H1 (cell line): ENCODE data around the gene SLC30A2. TPM values are rescaled to one million over a fixed set of nuclear protein-coding genes. Genes with fewer than 3 reads are reported as not detected.

Experiments used
- CTCF ChIA-PET: fragments of 300-600 bp; sonication (Branson Sonifier 250); formaldehyde crosslinking; loops from one replicate; lab custom pipeline; 2021; ENCODE audit not compliant: partially characterized antibody; lab: Charles Lee
- POLR2A ChIA-PET: fragments of 300-600 bp; sonication (Branson Sonifier 250); formaldehyde crosslinking; loops from one replicate; lab custom pipeline; 2021; ENCODE audit warnings: inconsistent platforms; ENCODE audit not compliant: partially characterized antibody; lab: Charles Lee
- DNase-seq, 2 experiments: peaks; one replicate each; pipeline versions ENCODE4 v3.0.0 to v3.0.0-alpha.2; 2010 to 2022; ENCODE audit warnings: low spot score in 2 of 2, low read depth in 1 of 2, mixed read lengths in 1 of 2
- FAIRE-seq: peaks from 2 replicates; lab custom pipeline; 2011; peaks lifted over from hg19 to GRCh38; lab: Jason Lieb, UNC
- H2AFZ ChIP-seq: 2 replicates; pipeline ENCODE4 v1.8.1; 2012; ENCODE audit warnings: low read length, inconsistent platforms
- H2AK5ac ChIP-seq: 2 replicates; pipeline ENCODE4 v1.6.1; 2013; ENCODE audit warnings: low read depth, low read length
- H2BK120ac ChIP-seq: replicated peaks from 2 replicates; pipeline ENCODE3; 2013; ENCODE audit warnings: low read depth, low read length, inconsistent platforms
- H2BK12ac ChIP-seq: 2 replicates; pipeline ENCODE4 v1.6.1; 2013; ENCODE audit warnings: low read depth, low read length
- H2BK15ac ChIP-seq: 2 replicates; pipeline ENCODE4 v1.6.1; 2013; ENCODE audit warnings: low read length
- H2BK20ac ChIP-seq: 2 replicates; pipeline ENCODE4 v1.6.1; 2013; ENCODE audit warnings: low read length
- H2BK5ac ChIP-seq: 2 replicates; pipeline ENCODE4 v1.6.1; 2013; ENCODE audit warnings: low read depth, low read length
- H3K14ac ChIP-seq: 2 replicates; pipeline ENCODE4 v1.6.1; 2013; ENCODE audit warnings: inconsistent platforms; ENCODE audit not compliant: insufficient read length
- H3K18ac ChIP-seq: 2 replicates; pipeline ENCODE4 v1.6.1; 2013; ENCODE audit warnings: low read length; ENCODE audit errors: extremely low read depth
- H3K23ac ChIP-seq: 2 replicates; pipeline ENCODE4 v1.6.1; 2013; ENCODE audit warnings: inconsistent platforms; ENCODE audit not compliant: insufficient read length
- H3K23me2 ChIP-seq: 2 replicates; pipeline ENCODE4 v1.6.1; 2013; ENCODE audit warnings: low read depth, low read length
- H3K27ac ChIP-seq: 2 replicates; pipeline ENCODE4 v1.6.1; 2011; ENCODE audit warnings: low read depth, low read length, inconsistent platforms
- H3K27me3 ChIP-seq, 4 experiments: replicated peaks in 1 of 4; 1 replicate in 1 of 4; 2 replicates in 3 of 4; pipeline versions ENCODE4 v1.6.1 to v1.8.1; 2011 to 2013; ENCODE audit warnings: low read length in 3 of 4, mild to moderate bottlenecking in 3 of 4, inconsistent platforms in 2 of 4, mixed read lengths in 2 of 4, moderate library complexity in 1 of 4; ENCODE audit not compliant: control insufficient read depth in 3 of 4, insufficient read depth in 3 of 4; ENCODE audit errors: extremely low read depth in 1 of 4
- H3K36me3 ChIP-seq, 4 experiments: 2 replicates each; pipeline versions ENCODE4 v1.6.1 to v1.8.1; 2011 to 2013; ENCODE audit warnings: mild to moderate bottlenecking in 4 of 4, low read length in 3 of 4, moderate library complexity in 2 of 4, control low read depth in 1 of 4, inconsistent platforms in 1 of 4; ENCODE audit not compliant: insufficient read depth in 4 of 4, control insufficient read depth in 2 of 4
- H3K4ac ChIP-seq: replicated peaks from 2 replicates; pipeline ENCODE3; 2013; ENCODE audit warnings: low read length, low read depth, mixed read lengths, inconsistent platforms; ENCODE audit not compliant: insufficient read length
- H3K4me1 ChIP-seq, 4 experiments: replicated peaks in 1 of 4; 1 replicate in 1 of 4; 2 replicates in 3 of 4; pipeline versions ENCODE4 v1.6.1 to v1.8.1; 2011 to 2013; ENCODE audit warnings: low read length in 3 of 4, inconsistent platforms in 2 of 4, mixed read lengths in 1 of 4; ENCODE audit not compliant: insufficient read depth in 4 of 4, control insufficient read depth in 3 of 4
- H3K4me2 ChIP-seq, 2 experiments: 2 replicates each; pipeline versions ENCODE4 v1.6.1 to v1.8.1; 2011 to 2013; ENCODE audit warnings: low read depth in 2 of 2, low read length in 2 of 2, control low read depth in 1 of 2, inconsistent platforms in 1 of 2, mild to moderate bottlenecking in 1 of 2; ENCODE audit not compliant: insufficient read depth in 1 of 2
- H3K4me3 ChIP-seq, 4 experiments: fragments of 200-600, 300-600 bp in 1 of 4; sonication (generic), shearing (Covaris generic), sonication (Bioruptor Twin) in 1 of 4; 2 replicates each; pipeline versions ENCODE4 v1.5.1 to v1.8.1; 2011 to 2016; ENCODE audit warnings: low read length in 4 of 4, low read depth in 3 of 4, control low read depth in 2 of 4, inconsistent platforms in 2 of 4, mild to moderate bottlenecking in 2 of 4, mixed read lengths in 1 of 4, moderate library complexity in 1 of 4; ENCODE audit not compliant: insufficient read depth in 2 of 4; ENCODE audit errors: extremely low read depth in 1 of 4
- H3K56ac ChIP-seq: replicated peaks from 2 replicates; pipeline ENCODE3; 2013; ENCODE audit warnings: low read depth, mild to moderate bottlenecking, mixed read lengths, low read length, inconsistent platforms; ENCODE audit not compliant: insufficient read length
- H3K79me1 ChIP-seq: 2 replicates; pipeline ENCODE4 v1.6.1; 2013; ENCODE audit warnings: low read depth, low read length, control low read depth
- H3K79me2 ChIP-seq, 2 experiments: 2 replicates each; pipeline versions ENCODE4 v1.6.1 to v1.8.1; 2012 to 2013; ENCODE audit warnings: low read length in 2 of 2, mild to moderate bottlenecking in 2 of 2, inconsistent platforms in 1 of 2; ENCODE audit not compliant: insufficient read depth in 2 of 2, control insufficient read depth in 1 of 2
- H3K9ac ChIP-seq, 4 experiments: replicated peaks in 1 of 4; 1 replicate in 1 of 4; 2 replicates in 3 of 4; pipeline versions ENCODE4 v1.6.1 to v1.8.1; 2011 to 2013; ENCODE audit warnings: low read depth in 3 of 4, low read length in 3 of 4, control low read depth in 2 of 4, mild to moderate bottlenecking in 2 of 4, moderate library complexity in 2 of 4, inconsistent platforms in 1 of 4; ENCODE audit errors: extremely low read depth in 1 of 4
- H3K9me3 ChIP-seq, 2 experiments: 2 replicates each; pipeline versions ENCODE4 v1.6.1 to v1.8.1; 2012 to 2013; ENCODE audit warnings: mild to moderate bottlenecking in 2 of 2, moderate library complexity in 2 of 2, control low read depth in 1 of 2, inconsistent platforms in 1 of 2, low read depth in 1 of 2, low read length in 1 of 2, mixed read lengths in 1 of 2; ENCODE audit not compliant: insufficient read depth in 2 of 2
- H4K20me1 ChIP-seq, 2 experiments: replicated peaks in 1 of 2; 2 replicates each; pipeline versions ENCODE3 to v1.8.1; 2011 to 2013; ENCODE audit warnings: inconsistent platforms in 2 of 2, low read length in 2 of 2, mild to moderate bottlenecking in 1 of 2; ENCODE audit not compliant: insufficient read depth in 2 of 2, control insufficient read depth in 1 of 2
- H4K5ac ChIP-seq: 2 replicates; pipeline ENCODE4 v1.6.1; 2013; ENCODE audit warnings: low read length, low read depth, mixed read lengths, inconsistent platforms; ENCODE audit not compliant: insufficient read length
- H4K8ac ChIP-seq: 2 replicates; pipeline ENCODE4 v1.8.0; 2013; ENCODE audit warnings: mild to moderate bottlenecking, moderate library complexity, low read length, inconsistent platforms; ENCODE audit not compliant: insufficient read depth; ENCODE audit errors: extremely low read depth
- H4K91ac ChIP-seq: replicated peaks from 2 replicates; pipeline ENCODE3; 2013; ENCODE audit warnings: low read length, mixed read lengths, inconsistent platforms; ENCODE audit not compliant: insufficient read length
- ASH2L ChIP-seq: fragments of 200-600, 300-600 bp; sonication (generic); IDR thresholded peaks from one replicate; pipeline ENCODE4 v1.7.1; 2017; ENCODE audit warnings: low read length
- BACH1 ChIP-seq: IDR thresholded peaks from 2 replicates; pipeline ENCODE4 v1.6.1; 2012; ENCODE audit warnings: low read length, improper control_type of control experiment
- BCL11A ChIP-seq, 2 experiments: IDR thresholded peaks; one replicate each; pipeline ENCODE4 v1.6.1; 2011; ENCODE audit warnings: low read depth in 2 of 2, low read length in 2 of 2, mild to moderate bottlenecking in 2 of 2
- CBX5 ChIP-seq: fragments of 300-800, 300-1000 bp; sonication (generic); IDR thresholded peaks from 2 replicates; pipeline ENCODE4 v1.7.1; 2016; ENCODE audit warnings: antibody characterized with exemption, low read length, low read depth
- E2F6 ChIP-seq: IDR thresholded peaks from 2 replicates; pipeline ENCODE4 v1.6.1; 2012; ENCODE audit warnings: inconsistent platforms
- GABPA ChIP-seq: IDR thresholded peaks from 2 replicates; pipeline ENCODE4 v1.6.1; 2011; ENCODE audit warnings: mild to moderate bottlenecking, low read length, moderate library complexity, borderline replicate concordance; ENCODE audit not compliant: insufficient read depth
- JUND ChIP-seq: IDR thresholded peaks from 2 replicates; pipeline ENCODE4 v1.6.1; 2011; ENCODE audit warnings: mild to moderate bottlenecking, improper control_type of control experiment, low read length
- POLR2AphosphoS5 ChIP-seq: IDR thresholded peaks from 2 replicates; pipeline ENCODE4 v1.6.1; 2011; ENCODE audit warnings: low read depth, low read length
- RBBP5 ChIP-seq: IDR thresholded peaks from 2 replicates; pipeline ENCODE4 v1.7.1; 2012; ENCODE audit warnings: low read depth, mild to moderate bottlenecking, inconsistent platforms, low read length, moderate library complexity, borderline replicate concordance
- SIRT6 ChIP-seq: IDR thresholded peaks from one replicate; pipeline ENCODE4 v1.7.1; 2012; ENCODE audit warnings: low read length, inconsistent platforms
- TAF7 ChIP-seq: optimal IDR thresholded peaks from 2 replicates; pipeline ENCODE3; 2011; ENCODE audit warnings: low read depth, mild to moderate bottlenecking, inconsistent platforms, low read length, moderate library complexity, borderline replicate concordance
- TCF12 ChIP-seq: IDR thresholded peaks from 2 replicates; pipeline ENCODE4 v1.6.1; 2011; ENCODE audit warnings: low read depth, mild to moderate bottlenecking, low read length
- TEAD4 ChIP-seq: IDR thresholded peaks from 2 replicates; pipeline ENCODE4 v1.6.1; 2012; ENCODE audit warnings: low read depth, low read length, inconsistent platforms, mixed read lengths
- YY1 ChIP-seq: IDR thresholded peaks from 2 replicates; pipeline ENCODE4 v1.6.1; 2011; ENCODE audit warnings: low read depth, mild to moderate bottlenecking, low read length
- WGBS, 2 experiments: shearing (Covaris generic) in 1 of 2; methylation state at CpG; one replicate each; pipeline versions ENCODE4 v1.1.6 to v1.1.7; 2013 to 2015; ENCODE audit warnings: low lambda C conversion rate in 2 of 2, mixed read lengths in 2 of 2, inconsistent platforms in 1 of 2, low coverage in 1 of 2, missing lambda C conversion rate in 1 of 2; ENCODE audit not compliant: insufficient replicate concordance in 2 of 2, insufficient coverage in 1 of 2, insufficient read length in 1 of 2; ENCODE audit errors: extremely low coverage in 1 of 2, missing lambda C conversion rate in 1 of 2; 5-methylcytosine and 5-hydroxymethylcytosine counted together
- polyA plus RNA-seq, 7 experiments: library from polyadenylated mRNA; depleted of rRNA in 3 of 7; stranded (reverse) in 5 of 7; unstranded in 2 of 7; fragments of >200 nt in 5 of 7; fragments of 200-250 nt in 2 of 7; gene quantifications; 1 replicate in 5 of 7; 2 replicates in 1 of 7; 4 replicates in 1 of 7; pipeline versions ENCODE4 v1.2.1 to v1.2.3, GENCODE V29; 2011 to 2013; ENCODE audit warnings: missing spikeins in 2 of 7, mixed read lengths in 2 of 7
- total RNA-seq: library from RNA; stranded (reverse); fragmentation: NEBNext Ultra II Directional; extraction: Animal tissue kit (Norgen Biotek cat#: 25700); gene quantifications from 2 replicates; pipeline ENCODE4 v1.2.1, GENCODE V29; 2021

Gene SLC30A2
- total and polyA plus RNA-seq, 2 of the 8 experiments (the other 6 are each of a cell fraction or from before 2014, with no cell fraction given): 0.19 to 0.76 TPM

GRCh38 chr1:26075421-26076144, 29.7 kb upstream of the SLC30A2 start:
- Histone ChIP-seq H3K56ac (no peak overlapping the region), H3K79me1 (no peaks in the 10 kb centered on the region), H3K4me3 (no peak overlapping the region), H3K14ac (no peak overlapping the region), H4K8ac (no peak overlapping the region), H4K20me1 (no peaks in the 10 kb centered on the region), H2BK5ac (no peak overlapping the region), H3K18ac (no peak overlapping the region), H3K79me2 (no peaks in the 10 kb centered on the region), H3K36me3 (no peaks in the 10 kb centered on the region), H3K4me2 (no peak overlapping the region), H3K9ac (no peak overlapping the region), H4K5ac (no peak overlapping the region), H3K4ac (no peak overlapping the region), H3K23me2 (no peaks in the 10 kb centered on the region), H2AFZ (no peak overlapping the region), H2BK15ac (no peak overlapping the region), H3K9me3 (no peaks in the 10 kb centered on the region), H3K27me3 (no peaks in the 10 kb centered on the region), H3K27ac (no peak overlapping the region), H4K91ac (no peak overlapping the region), H2BK20ac (no peak overlapping the region), H2AK5ac (no peak overlapping the region), H2BK12ac (no peak overlapping the region), H3K23ac (no peak overlapping the region), H3K4me1 (peaks cover 0 to 9% (median 6%) of the 10 kb centered on the region in 4 experiments; a peak in 4 of 7 replicates), H2BK120ac (no peak overlapping the region)
- POLR2A ChIA-PET: no interaction called here
- FAIRE-seq (no peak), DNase-seq (no peak)
- 85% methylated on average over 3 of the region's 3 CpGs; no CpG with 5 or more reads in 1 of the 2 experiments for WGBS, 2 experiments
- CTCF ChIA-PET: interaction anchor here (3.1 kb wide), 1 partner anchor 39 kb away, joined by 8 read pairs; no protein-coding TSS in a partner anchor
- no peak for TF ChIP-seq TEAD4
- no peak for TF ChIP-seq TAF7
- no peak for TF ChIP-seq POLR2AphosphoS5
- no peak for TF ChIP-seq GABPA
- no peak for TF ChIP-seq BACH1
- no peak for TF ChIP-seq ASH2L
- no peak for TF ChIP-seq CBX5
- TF ChIP-seq YY1: no peak
- TF ChIP-seq SIRT6: no peak
- TF ChIP-seq E2F6: no peak
- TF ChIP-seq TCF12: no peak
- no peak for TF ChIP-seq JUND
- no peak for TF ChIP-seq BCL11A (IDR thresholded peaks at IDR 0.05; ENCODE audit: low read depth in 2 of 2, low read length in 2 of 2)
- TF ChIP-seq RBBP5: no peak
